MG63 (cell line): ENCODE results near the gene ARHGDIB. TPM values are rescaled to one million over a fixed set of nuclear protein-coding genes. Genes with fewer than 3 reads are reported as not detected.

ENCODE experiments used
- DNase-seq: peaks from one replicate; pipeline ENCODE4 v3.0.0-alpha.2; 2020
- H3K27me3 ChIP-seq: fragments of 250-450 bp; sonication (Bioruptor Pico); 2 replicates; pipeline ENCODE4 v1.5.1; 2020; ENCODE audit warnings: mild to moderate bottlenecking, moderate library complexity
- H3K36me3 ChIP-seq: fragments of 250-450 bp; sonication (Bioruptor Pico); 2 replicates; pipeline ENCODE4 v1.5.1; 2020; ENCODE audit warnings: mild to moderate bottlenecking, moderate library complexity
- H3K4me3 ChIP-seq: fragments of 250-450 bp; sonication (Bioruptor Pico); 2 replicates; pipeline ENCODE4 v1.5.1; 2020; ENCODE audit warnings: mild to moderate bottlenecking, moderate library complexity
- H3K9me3 ChIP-seq: fragments of 250-450 bp; sonication (Bioruptor Pico); 2 replicates; pipeline ENCODE4 v1.5.1; 2020; ENCODE audit warnings: mild to moderate bottlenecking, moderate library complexity
- total RNA-seq: library from RNA; depleted of rRNA; stranded (reverse); fragments of >200 nt; shearing (Covaris generic); gene quantifications from 2 replicates; pipeline ENCODE4 v1.2.3, GENCODE V29; 2014; ENCODE audit warnings: low replicate concordance

Gene ARHGDIB
- total RNA-seq, 1 experiment from 2014 or later = 4.3 TPM

DNA sequence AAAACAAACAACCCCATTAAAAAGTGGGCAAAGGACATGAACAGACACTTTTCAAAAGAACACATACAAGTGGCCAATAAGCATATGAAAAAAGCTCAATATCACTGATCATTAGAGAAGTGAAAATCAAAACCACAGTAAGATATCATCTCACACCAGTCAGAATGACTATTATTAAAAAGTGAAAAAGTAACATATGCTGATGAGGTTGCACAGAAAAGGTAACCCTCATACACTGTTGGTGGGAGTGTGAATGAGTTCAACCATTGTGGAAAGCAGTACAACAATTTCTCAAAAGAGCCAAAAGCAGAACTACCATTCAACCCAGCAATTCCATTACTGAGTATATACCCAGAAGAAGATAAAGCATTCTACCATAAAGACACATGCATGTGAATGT lies 29.7 kb upstream of the ARHGDIB start:
- H3K4me3 ChIP-seq = no peak overlapping the region
- DNase-seq = no peak
- no peaks in the 10 kb centered on the region for H3K27me3 ChIP-seq
- no peaks in the 10 kb centered on the region for H3K36me3 ChIP-seq
- 0 out of 2 replicates have a peak, but pooled peaks cover 5% of the 10 kb centered on the region for H3K9me3 ChIP-seq

DNA sequence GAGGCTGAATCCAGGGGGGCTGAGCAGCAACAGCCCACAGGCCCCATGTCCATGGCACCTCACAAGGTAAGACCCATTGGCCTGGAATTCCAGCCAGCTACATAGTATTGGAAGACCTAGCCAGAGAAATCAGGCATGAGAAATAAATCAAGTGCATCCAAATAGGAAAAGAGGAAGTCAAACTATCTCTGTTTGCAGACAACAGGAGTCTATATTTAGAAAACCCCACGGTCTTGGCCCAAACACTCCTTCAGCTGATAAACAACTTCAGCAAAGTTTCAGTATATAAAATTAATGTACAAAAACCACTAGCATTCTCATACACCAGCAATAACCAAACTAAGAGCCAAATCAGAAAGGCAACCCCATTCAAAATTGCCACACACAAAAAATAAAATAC lies 28.4 kb upstream of the ARHGDIB start:
- Histone ChIP-seq H3K4me3 (no peak overlapping the region), H3K36me3 (no peaks in the 10 kb centered on the region), H3K27me3 (no peaks in the 10 kb centered on the region), H3K9me3 (0 out of 2 replicates have a peak, but pooled peaks cover 5% of the 10 kb centered on the region)
- DNase-seq = no peak

DNA sequence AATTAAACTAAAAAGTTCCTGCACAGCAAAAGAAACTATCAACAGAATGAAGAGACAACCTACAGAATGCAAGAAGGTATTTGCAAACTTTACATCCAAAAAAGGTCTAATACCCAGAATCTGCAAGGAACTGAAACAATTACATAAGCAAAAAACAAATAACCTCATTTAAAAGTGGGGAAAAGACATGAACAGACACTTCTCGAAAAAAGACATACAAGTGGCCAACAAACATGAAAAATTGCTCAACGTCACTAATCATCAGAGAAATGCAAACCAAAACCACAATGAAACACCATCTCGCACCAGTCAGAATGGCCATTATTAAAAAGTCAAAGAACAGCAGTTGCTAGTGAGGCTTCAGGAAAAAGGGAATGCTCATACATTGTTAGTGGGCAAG lies 26.6 kb upstream of the ARHGDIB start:
- no peaks in the 10 kb centered on the region for H3K36me3 ChIP-seq
- H3K4me3 ChIP-seq = no peak overlapping the region
- 0 out of 2 replicates have a peak, but pooled peaks cover 5% of the 10 kb centered on the region for H3K9me3 ChIP-seq
- no peak for DNase-seq
- no peaks in the 10 kb centered on the region for H3K27me3 ChIP-seq

DNA sequence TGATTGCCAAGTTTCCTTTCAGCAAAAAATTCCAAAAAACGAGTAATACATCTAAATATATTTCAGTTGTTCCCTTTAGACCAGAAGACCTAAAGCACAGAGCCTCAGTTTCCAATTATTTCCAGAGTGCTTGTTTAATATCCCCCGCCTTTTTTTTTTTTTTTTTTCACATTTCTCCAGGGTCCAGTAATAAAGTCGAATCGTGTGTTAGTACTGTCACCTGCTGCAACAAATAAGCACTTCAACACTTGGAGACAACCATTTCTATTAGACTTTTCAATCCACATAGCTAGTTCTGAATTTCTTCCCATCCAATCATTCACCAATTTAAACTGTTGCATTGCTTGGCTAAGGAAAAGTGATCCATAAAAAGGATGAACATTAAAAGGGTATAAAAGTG lies 25.0 kb upstream of the ARHGDIB start:
- no peak overlapping the region for H3K4me3 ChIP-seq
- H3K9me3 ChIP-seq = 0 out of 2 replicates have a peak, but pooled peaks cover 5% of the 10 kb centered on the region
- DNase-seq = no peak
- H3K36me3 ChIP-seq = no peaks in the 10 kb centered on the region
- H3K27me3 ChIP-seq = no peaks in the 10 kb centered on the region

DNA sequence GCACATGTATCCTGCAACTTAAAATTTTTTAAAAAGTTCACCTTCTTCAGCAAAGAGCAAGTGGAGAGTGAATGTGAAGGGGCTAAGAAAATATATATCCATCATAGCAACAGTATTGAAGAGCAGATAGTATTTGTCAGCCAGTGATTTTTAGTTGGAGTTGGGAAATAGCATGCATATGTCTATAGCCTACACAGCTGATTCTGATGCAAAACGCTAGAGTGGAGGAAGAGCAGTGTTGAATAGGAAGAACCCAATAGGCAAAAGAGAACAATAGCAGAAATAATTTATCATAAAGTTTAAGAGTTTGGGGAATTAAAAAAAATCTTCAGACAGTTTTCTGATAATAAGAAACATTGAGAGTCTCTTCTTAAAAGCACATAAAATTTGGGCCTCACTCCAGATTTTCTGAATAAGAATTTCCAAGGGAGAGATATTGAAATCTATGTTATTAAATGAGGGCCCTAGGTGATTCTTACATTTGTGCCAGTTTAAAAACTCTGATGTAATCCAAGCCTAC lies 23.4 kb upstream of the ARHGDIB start:
- Histone ChIP-seq H3K36me3 (no peaks in the 10 kb centered on the region), H3K27me3 (no peaks in the 10 kb centered on the region)
- DNase-seq = no peak

DNA sequence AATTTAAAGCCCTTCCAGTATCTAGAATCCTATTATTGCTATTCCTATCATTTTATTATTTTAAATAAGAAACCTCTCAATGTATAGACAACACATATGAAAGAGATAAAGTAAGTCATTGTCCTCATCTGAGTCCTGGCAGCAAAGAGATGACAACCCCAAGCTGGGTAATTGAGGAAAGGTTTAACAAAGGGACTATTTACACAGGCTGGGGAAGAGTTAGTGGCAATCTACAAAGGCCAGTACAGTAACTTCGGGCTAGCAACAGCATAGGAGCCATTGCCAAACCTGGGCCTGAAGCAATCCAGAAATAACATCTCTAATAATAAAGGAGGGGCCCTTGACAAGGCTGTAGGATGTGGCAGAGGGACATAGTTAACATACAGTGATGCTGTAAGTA lies 22.6 kb upstream of the ARHGDIB start:
- Histone ChIP-seq H3K9me3 (no peaks in the 10 kb centered on the region), H3K27me3 (no peaks in the 10 kb centered on the region), H3K36me3 (no peaks in the 10 kb centered on the region), H3K4me3 (no peak overlapping the region)
- DNase-seq = no peak

More for the DNA sequence above, 23.4 kb upstream of the ARHGDIB start:
- H3K4me3 ChIP-seq = no peak overlapping the region
- H3K9me3 ChIP-seq = no peaks in the 10 kb centered on the region

DNA sequence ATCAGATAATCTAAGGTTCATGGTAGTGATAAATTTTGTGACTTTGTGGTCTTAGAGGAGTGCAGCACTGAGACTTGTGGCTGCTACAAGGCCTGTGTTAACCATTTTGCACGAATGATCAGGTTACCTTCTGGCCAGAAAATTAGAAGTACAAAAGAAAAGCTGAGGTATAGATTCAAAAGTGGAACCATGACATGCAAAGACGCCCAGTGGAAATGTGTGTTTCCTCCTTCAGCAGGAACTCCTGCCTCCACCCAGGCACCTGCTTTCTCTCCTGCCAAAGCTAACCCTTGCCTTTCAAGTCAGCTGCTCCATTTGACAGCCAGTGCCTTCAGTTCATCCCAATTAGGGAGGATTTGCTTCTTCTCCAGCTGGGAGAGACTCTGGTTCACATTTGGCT lies 21.6 kb upstream of the ARHGDIB start:
- H3K36me3 ChIP-seq = no peaks in the 10 kb centered on the region
- H3K4me3 ChIP-seq = no peak overlapping the region
- H3K9me3 ChIP-seq = no peaks in the 10 kb centered on the region
- no peaks in the 10 kb centered on the region for H3K27me3 ChIP-seq
- no peak for DNase-seq

DNA sequence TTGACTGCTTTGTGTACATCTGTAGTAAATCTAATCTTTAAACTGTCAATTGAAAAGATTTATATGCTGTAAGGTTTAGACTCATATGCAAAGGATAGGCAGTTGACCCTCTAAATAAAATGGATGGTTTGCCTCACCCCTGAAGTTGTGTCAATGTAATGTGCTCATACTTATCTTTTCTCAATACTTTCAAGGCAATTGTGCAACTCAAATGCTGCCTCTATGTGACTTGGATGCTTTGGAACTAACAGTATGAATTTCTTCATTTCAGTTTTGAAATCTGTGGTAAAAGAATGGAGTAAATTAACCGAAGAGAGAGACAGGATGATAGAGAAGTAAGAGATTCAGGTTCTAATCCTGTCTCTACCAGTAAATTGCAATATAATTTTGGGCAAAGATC lies 21.2 kb upstream of the ARHGDIB start:
- no peak for DNase-seq
- Histone ChIP-seq H3K4me3 (no peak overlapping the region), H3K36me3 (no peaks in the 10 kb centered on the region), H3K27me3 (no peaks in the 10 kb centered on the region), H3K9me3 (no peaks in the 10 kb centered on the region)

DNA sequence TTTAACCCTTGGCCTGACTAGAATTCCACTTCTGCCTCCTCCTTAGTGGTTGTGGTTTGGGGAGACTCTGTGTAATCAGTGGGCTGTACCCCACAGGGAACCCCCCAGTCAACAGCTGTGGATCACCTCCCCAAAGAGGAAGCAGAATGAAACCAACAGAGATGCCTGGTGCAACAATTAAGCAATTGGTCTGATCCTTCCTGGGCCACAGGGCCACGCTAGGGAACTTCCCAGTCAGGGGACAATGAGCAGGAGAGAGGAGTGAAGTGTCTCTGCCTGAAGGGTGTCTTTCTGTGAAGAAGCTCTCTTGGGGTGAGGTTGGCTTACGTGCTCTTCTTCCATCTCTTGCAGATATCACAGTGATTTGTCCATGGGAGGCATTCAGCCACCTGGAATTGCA lies 19.6 kb upstream of the ARHGDIB start:
- Histone ChIP-seq H3K4me3 (no peak overlapping the region), H3K9me3 (no peaks in the 10 kb centered on the region), H3K36me3 (no peaks in the 10 kb centered on the region), H3K27me3 (no peaks in the 10 kb centered on the region)
- no peak for DNase-seq

DNA sequence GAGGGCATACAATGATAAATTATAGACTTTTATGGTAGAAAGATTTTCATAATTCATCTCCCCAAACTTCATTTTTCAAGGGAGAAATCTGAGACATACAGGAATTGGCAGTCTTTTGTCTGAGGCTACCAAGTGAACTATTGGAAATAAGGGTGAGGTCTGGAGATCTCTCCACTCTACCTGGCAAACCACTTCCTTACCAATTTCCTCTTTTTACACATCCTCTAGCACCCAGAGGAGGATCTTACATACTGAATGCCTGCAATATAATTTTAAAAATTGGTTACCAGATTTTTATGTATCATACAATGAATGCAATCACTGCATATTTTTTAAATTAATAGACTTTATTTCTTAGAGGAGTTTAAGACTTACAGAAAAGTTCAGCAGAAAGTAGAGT lies 18.1 kb upstream of the ARHGDIB start:
- Histone ChIP-seq H3K36me3 (no peaks in the 10 kb centered on the region), H3K9me3 (no peaks in the 10 kb centered on the region), H3K27me3 (no peaks in the 10 kb centered on the region), H3K4me3 (no peak overlapping the region)
- DNase-seq = no peak

DNA sequence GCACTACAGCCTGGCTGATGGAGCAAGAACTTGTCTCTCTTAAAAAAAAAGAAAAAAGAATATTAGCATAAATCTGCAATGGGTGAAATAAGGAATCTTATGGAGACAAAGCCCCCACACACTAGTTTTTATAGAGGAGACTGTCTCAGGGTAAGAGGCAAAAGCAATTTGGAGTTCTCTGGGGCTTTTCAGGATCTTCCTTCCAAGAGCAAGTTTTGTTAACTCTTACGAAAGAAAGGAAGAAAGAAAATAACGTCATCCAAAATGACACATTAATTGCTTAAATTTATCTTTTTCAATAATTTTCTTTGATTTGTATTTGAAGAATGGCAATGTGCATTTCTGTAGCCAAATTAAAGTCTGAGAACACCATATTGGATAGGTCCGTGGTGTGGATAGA lies 15.3 kb upstream of the ARHGDIB start:
- Histone ChIP-seq H3K27me3 (no peaks in the 10 kb centered on the region), H3K4me3 (no peak overlapping the region), H3K9me3 (no peaks in the 10 kb centered on the region), H3K36me3 (no peaks in the 10 kb centered on the region)
- DNase-seq = no peak

DNA sequence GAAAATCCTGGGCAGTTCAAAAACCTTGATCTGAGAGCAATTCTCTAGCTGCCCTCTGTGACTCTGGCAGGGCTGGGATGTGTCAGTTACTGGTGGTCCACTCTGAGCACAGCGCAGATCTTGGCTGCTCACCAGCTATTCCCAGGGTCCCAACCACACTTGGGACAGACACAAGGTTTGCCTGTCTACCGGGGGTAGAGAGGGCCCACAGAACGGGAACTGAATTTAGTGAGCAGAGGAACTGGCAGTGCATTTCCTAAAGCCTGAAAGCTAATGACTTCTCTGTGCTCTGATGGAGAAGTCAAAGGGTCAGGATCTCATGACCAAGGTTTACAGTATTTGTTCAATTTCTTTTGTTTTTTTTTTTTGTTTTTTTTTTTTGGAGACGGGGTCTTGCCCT lies 14.1 kb upstream of the ARHGDIB start:
- H3K9me3 ChIP-seq = peaks cover under 1% of the 10 kb centered on the region; the same call in 1 of the 2 replicates
- H3K4me3 ChIP-seq = no peak overlapping the region
- no peaks in the 10 kb centered on the region for H3K36me3 ChIP-seq
- DNase-seq = no peak
- no peaks in the 10 kb centered on the region for H3K27me3 ChIP-seq

DNA sequence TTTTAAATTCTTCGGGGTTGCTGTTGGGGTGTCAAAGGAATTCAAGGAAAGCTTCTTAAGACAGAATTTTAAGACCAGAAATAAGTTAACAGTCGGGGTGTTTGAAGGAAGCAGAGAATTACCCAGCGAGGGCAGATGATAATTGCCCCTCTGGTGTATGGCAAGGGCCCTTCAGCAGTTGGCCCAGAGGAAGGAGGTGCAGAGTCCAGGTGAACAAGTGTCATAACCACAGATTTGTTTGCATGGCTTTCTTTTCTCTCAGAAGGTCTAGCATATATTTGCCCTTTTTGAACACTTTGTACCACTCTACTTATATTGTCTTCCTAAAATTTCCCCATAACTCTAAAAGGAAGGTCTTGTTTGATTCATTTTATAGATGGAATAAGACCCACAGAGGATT lies 13.2 kb upstream of the ARHGDIB start:
- Histone ChIP-seq H3K4me3 (no peak overlapping the region), H3K36me3 (no peaks in the 10 kb centered on the region), H3K9me3 (peaks cover 4% of the 10 kb centered on the region; the same call in 1 of the 2 replicates), H3K27me3 (no peaks in the 10 kb centered on the region)
- no peak for DNase-seq

DNA sequence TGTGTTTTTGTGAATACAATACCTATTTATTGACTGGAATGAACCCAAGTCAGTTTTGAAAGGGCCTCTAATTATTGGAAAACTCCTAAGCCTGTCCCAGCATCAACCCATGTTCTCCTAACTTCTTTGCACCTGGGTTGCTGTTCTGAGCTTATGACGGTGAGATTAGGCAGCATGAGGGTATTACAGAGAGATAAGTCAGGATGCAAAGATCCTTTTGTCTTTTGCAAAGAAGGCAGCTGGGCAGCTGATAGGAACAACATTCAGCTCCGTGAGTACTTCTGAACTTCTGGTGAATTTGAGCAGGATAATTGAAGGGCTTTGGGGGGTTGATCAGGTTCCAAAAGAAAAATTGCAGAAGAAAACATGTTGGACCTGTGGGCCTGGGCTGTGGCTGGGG lies 11.4 kb upstream of the ARHGDIB start, which contains the start of gene PDE6H:
Gene PDE6H, plus strand, starts transcription at position 227 of the 400 bp plus-strand sequence. CDS start 4,971 bp downstream, outside the sequence.
- Histone ChIP-seq H3K36me3 (no peaks in the 10 kb centered on the region), H3K4me3 (no peak within 1 kb of the TSS), H3K27me3 (no peaks in the 10 kb centered on the region), H3K9me3 (peaks cover 4% of the 10 kb centered on the region; the same call in 1 of the 2 replicates)
- no peak for DNase-seq

DNA sequence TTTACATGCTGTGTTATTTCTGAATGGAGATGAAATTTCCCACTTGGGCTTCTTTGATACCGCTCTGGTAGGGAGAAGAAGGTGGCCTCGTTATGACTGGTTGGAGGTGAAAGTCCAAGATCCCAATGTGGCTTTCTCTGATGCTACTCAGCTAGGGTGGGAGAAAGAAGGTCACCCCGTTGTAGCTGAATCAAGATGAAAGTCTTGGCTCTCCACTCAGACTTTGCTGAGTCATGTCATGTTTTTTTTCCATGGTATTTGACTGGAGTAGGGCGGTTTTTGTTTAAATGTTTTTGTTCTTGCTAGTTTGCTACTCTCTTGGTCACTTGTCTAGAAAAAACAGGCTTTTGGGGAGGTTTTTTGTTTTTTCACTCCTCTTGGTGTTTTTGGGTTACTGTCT lies 9.1 kb upstream of the ARHGDIB start:
- DNase-seq = no peak
- peaks cover 4% of the 10 kb centered on the region; the same call in 1 of the 2 replicates for H3K9me3 ChIP-seq
- no peaks in the 10 kb centered on the region for H3K36me3 ChIP-seq
- no peaks in the 10 kb centered on the region for H3K27me3 ChIP-seq
- H3K4me3 ChIP-seq = no peak overlapping the region

DNA sequence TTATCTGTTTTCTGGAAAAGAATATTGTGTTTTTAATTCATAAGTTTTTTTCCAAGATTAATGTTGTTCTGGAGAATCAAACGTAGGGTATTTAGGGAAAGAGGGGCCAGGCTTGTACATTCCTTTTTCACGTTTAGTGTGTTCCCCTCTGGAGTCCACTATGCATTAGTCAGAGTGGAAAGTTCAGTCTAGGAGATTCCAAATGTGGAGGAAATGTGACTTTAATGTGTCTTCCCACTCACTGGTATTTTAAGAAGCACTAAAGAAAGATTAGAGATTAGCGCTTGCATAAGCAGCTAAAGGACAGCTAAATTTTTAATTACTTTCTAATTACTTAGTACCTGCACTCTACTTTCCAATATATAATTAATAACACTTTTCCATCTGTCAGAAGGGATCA lies 7.1 kb upstream of the ARHGDIB start:
- H3K9me3 ChIP-seq = peaks cover 4% of the 10 kb centered on the region; the same call in 1 of the 2 replicates
- H3K36me3 ChIP-seq = no peaks in the 10 kb centered on the region
- H3K4me3 ChIP-seq = no peak overlapping the region
- H3K27me3 ChIP-seq = no peaks in the 10 kb centered on the region
- no peak for DNase-seq

DNA sequence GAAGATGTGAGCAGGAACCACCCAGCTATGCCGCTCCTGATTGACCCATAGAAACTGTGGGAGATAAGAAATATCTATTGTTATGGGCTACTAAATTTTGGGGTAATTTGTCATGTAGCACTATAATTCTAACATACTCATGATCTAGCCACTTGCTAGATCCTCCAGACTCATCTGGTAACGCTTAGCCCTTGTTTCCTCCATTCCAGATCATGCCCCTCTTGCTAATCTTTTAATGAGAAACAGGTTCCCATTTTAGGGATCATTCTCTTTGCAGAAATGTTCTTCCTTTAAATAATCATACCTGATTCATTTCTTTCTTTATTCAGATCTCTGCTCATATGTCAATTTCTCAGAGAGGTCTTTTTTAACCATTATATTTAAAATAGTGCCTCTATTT lies 3.8 kb upstream of the ARHGDIB start:
- Histone ChIP-seq H3K9me3 (peaks cover 1% of the 10 kb centered on the region; the same call in 1 of the 2 replicates), H3K36me3 (no peaks in the 10 kb centered on the region), H3K27me3 (no peaks in the 10 kb centered on the region), H3K4me3 (no peak overlapping the region)
- DNase-seq = no peak

DNA sequence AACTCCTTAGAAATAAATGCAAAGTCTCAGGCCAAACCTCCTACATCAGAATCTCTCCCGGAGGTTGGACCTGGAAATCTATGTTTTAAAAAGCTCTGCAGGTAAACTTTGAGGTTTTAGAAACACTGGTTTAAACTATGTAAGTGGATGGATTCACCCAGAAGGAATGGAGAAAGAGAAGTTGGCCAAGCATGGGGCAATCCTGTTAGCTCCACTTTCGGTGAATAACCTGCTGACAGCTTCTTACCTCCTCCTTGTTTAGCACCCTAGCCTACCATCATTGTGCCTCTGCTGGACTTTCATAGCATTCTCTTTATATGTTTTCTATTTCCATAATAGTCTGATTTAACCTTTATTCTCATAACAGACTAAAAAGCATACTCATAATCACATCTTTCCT lies 3.0 kb upstream of the ARHGDIB start:
- Histone ChIP-seq H3K9me3 (no peaks in the 10 kb centered on the region), H3K36me3 (no peaks in the 10 kb centered on the region), H3K27me3 (no peaks in the 10 kb centered on the region), H3K4me3 (no peak overlapping the region)
- DNase-seq = no peak

DNA sequence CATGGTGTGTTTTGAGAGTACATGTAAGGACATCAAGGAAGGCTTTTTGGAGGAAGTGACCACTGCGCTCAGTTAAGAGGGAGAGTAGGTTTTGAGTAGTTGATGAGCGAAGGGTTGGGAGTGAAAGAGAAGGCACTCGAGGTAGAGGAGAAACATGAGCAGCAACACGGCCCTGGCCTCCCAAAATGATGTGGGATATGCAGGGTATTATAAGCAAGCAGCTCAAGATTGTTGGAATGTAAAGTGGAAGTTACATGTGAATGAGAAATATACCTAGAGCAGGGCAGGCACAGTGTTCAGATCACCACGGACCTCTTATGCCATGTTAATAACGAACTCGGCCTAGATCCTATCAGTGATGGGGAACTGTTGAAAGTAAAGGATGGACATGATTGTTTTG lies 2.1 kb upstream of the ARHGDIB start:
- Histone ChIP-seq H3K9me3 (no peaks in the 10 kb centered on the region), H3K27me3 (no peaks in the 10 kb centered on the region), H3K36me3 (no peaks in the 10 kb centered on the region), H3K4me3 (no peak overlapping the region)
- no peak for DNase-seq
